NCI-H2227 (cell line): Measurements from ENCODE around the gene JSRP1.
A peak's percentile ranks its signal among the peaks of the same experiment; 100 is the strongest.
"Not testable (repeated sequence)": the region's sequence is repeated elsewhere in the genome, so short reads cannot be mapped to it uniquely, and the experiment has no call there.

Source experiments
- DNase-seq: peaks from one replicate; lab custom pipeline; 2025; ENCODE audit not compliant: unreplicated experiment; lab: John Stamatoyannopoulos, UW

The JSRP1 gene

GRCh38 chr19:2282062-2282861 is 26.0 kb upstream of the JSRP1 start, which contains the start of gene PEAK3:
Gene PEAK3 (minus strand): TSS chr19:2282175. CDS start chr19:2280931, 1,244 bp downstream.
- DNase-seq = no peak

GRCh38 chr19:2281265-2282061 is 25.2 kb upstream of the JSRP1 start:
- not testable (repeated sequence) for DNase-seq

- no peak for DNase-seq
Observed at GRCh38 chr19:2280633-2281264, 24.5 kb upstream of the JSRP1 start.

GRCh38 chr19:2278459-2279158 is 22.4 kb upstream of the JSRP1 start:
- DNase-seq = no peak

GRCh38 chr19:2277138-2277537 is 20.9 kb upstream of the JSRP1 start:
- no peak for DNase-seq

GRCh38 chr19:2276429-2276986 is 20.3 kb upstream of the JSRP1 start:
- DNase-seq = no peak

- DNase-seq = no peak
Observed at GRCh38 chr19:2275588-2276428, 19.6 kb upstream of the JSRP1 start.

- DNase-seq = no peak
Observed at GRCh38 chr19:2274931-2275535, 18.8 kb upstream of the JSRP1 start.

GRCh38 chr19:2274185-2274711 is 18.0 kb upstream of the JSRP1 start:
- no peak for DNase-seq

GRCh38 chr19:2273356-2274184 is 17.4 kb upstream of the JSRP1 start:
- peak; percentile 35 for DNase-seq

GRCh38 chr19:2271234-2272103 is 15.3 kb upstream of the JSRP1 start:
- DNase-seq = no peak

- DNase-seq = peak; percentile 63
Observed at GRCh38 chr19:2270423-2271233, 14.4 kb upstream of the JSRP1 start.

GRCh38 chr19:2270157-2270422 is 13.9 kb upstream of the JSRP1 start:
- no peak for DNase-seq

GRCh38 chr19:2269244-2270156 is 13.3 kb upstream of the JSRP1 start:
- peak; percentile 94 for DNase-seq

- DNase-seq = no peak
Observed at GRCh38 chr19:2268861-2269243, 12.6 kb upstream of the JSRP1 start.

GRCh38 chr19:2268480-2268830 is 12.2 kb upstream of the JSRP1 start:
- no peak for DNase-seq
